ENCODE measurements around the gene CAMK4. TPM values are rescaled to one million over a fixed set of nuclear protein-coding genes. Genes with fewer than 3 reads are reported as not detected.

Gene CAMK4
- total RNA-seq, 1 experiment from 2014 or later: 10.2 TPM

- DNase-seq (ENCODE audit: low read depth, low spot score) (no peak), ATAC-seq (no peak)
- Histone ChIP-seq H3K79me2 (ENCODE audit: insufficient read depth, low read length) (no peaks in the 10 kb centered on the region), H3K4me1 (ENCODE audit: control insufficient read depth in 1 of 2, insufficient read depth in 2 of 2, low read length in 2 of 2) (peaks cover 0 to under 1% of the 10 kb centered on the region in 2 experiments; a peak in 2 of 4 replicates), H3K27ac (ENCODE audit: low read depth, low read length) (no peak overlapping the region), H3K27me3 (ENCODE audit: insufficient read depth, low read length) (no peaks in the 10 kb centered on the region), H3K9me3 (ENCODE audit: control insufficient read depth in 1 of 2, insufficient read depth in 1 of 2, low read depth in 1 of 2, low read length in 2 of 2) (no peaks in the 10 kb centered on the region), H2AFZ (ENCODE audit: low read depth, low read length, poor library complexity, severe bottlenecking) (no peak overlapping the region), H3K9ac (ENCODE audit: low read length) (no peak overlapping the region), H3K36me3 (ENCODE audit: control insufficient read depth in 1 of 2, insufficient read depth in 2 of 2, low read length in 2 of 2) (no peaks in the 10 kb centered on the region), H3K4me2 (ENCODE audit: low read length) (no peak overlapping the region), H3K4me3 (replicated peaks in 1 of 2; ENCODE audit: low read depth in 1 of 2, low read length in 2 of 2) (no peak overlapping the region), H4K20me1 (ENCODE audit: insufficient read depth) (no peaks in the 10 kb centered on the region), H3K9me2 (ENCODE audit: insufficient read depth) (no peaks in the 10 kb centered on the region)
- ChIA-PET CTCF (interaction anchor here (2.1 kb wide), 1 partner anchor 12 kb away, joined by 7 read pairs; no protein-coding TSS in a partner anchor), POLR2A (no interaction called here), RAD21 (ENCODE audit: low non-redundant PET in 1 of 2, low total read pairs in 2 of 2, uncharacterized antibody in 2 of 2, unreplicated experiment in 2 of 2) (no interaction called here)
- intact Hi-C loops (cut with micrococcal nuclease): no loop called here
- BruUV-seq (replicated peaks): no TSS peak
- TF ChIP-seq EZH2 (IDR thresholded peaks at IDR 0.05): no peak
- TF ChIP-seq JUND (IDR thresholded peaks at IDR 0.05): no peak
- TF ChIP-seq ATF3 (IDR thresholded peaks at IDR 0.05): no peak
- TF ChIP-seq YY1 (IDR thresholded peaks at IDR 0.05; ENCODE audit: extremely low read depth, insufficient replicate concordance, low read depth, low read length): no peak
- no peak for TF ChIP-seq SIN3A (IDR thresholded peaks at IDR 0.05; ENCODE audit: low read depth)
These were observed 42.3 kb downstream of the CAMK4 start for GRCh38 chr5:111266491-111266890.

- Histone ChIP-seq H3K4me1 (ENCODE audit: control insufficient read depth in 1 of 2, insufficient read depth in 2 of 2, low read length in 2 of 2) (no peaks in the 10 kb centered on the region), H3K9ac (ENCODE audit: low read length) (no peak overlapping the region), H3K4me2 (ENCODE audit: low read length) (no peak overlapping the region), H3K9me2 (ENCODE audit: insufficient read depth) (no peaks in the 10 kb centered on the region), H3K27ac (ENCODE audit: low read depth, low read length) (no peak overlapping the region), H3K27me3 (ENCODE audit: insufficient read depth, low read length) (no peaks in the 10 kb centered on the region), H3K79me2 (ENCODE audit: insufficient read depth, low read length) (no peaks in the 10 kb centered on the region), H3K36me3 (ENCODE audit: control insufficient read depth in 1 of 2, insufficient read depth in 2 of 2, low read length in 2 of 2) (no peaks in the 10 kb centered on the region), H4K20me1 (ENCODE audit: insufficient read depth) (no peaks in the 10 kb centered on the region), H2AFZ (ENCODE audit: low read depth, low read length, poor library complexity, severe bottlenecking) (no peak overlapping the region), H3K9me3 (ENCODE audit: control insufficient read depth in 1 of 2, insufficient read depth in 1 of 2, low read depth in 1 of 2, low read length in 2 of 2) (no peaks in the 10 kb centered on the region), H3K4me3 (replicated peaks in 1 of 2; ENCODE audit: low read depth in 1 of 2, low read length in 2 of 2) (no peak overlapping the region)
- ChIA-PET RAD21 (ENCODE audit: low non-redundant PET in 1 of 2, low total read pairs in 2 of 2, uncharacterized antibody in 2 of 2, unreplicated experiment in 2 of 2) (no interaction called here), POLR2A (no interaction called here), CTCF (no interaction called here)
- intact Hi-C loops (cut with micrococcal nuclease): no loop called here
- BruUV-seq (replicated peaks): no TSS peak
- DNase-seq (ENCODE audit: low read depth, low spot score) (no peak), ATAC-seq (no peak)
- TF ChIP-seq SP1 (IDR thresholded peaks at IDR 0.05; ENCODE audit: low read depth): no peak
- no peak for TF ChIP-seq ELF1 (IDR thresholded peaks at IDR 0.05; ENCODE audit: borderline replicate concordance, low read depth)
- no peak for TF ChIP-seq ATF3 (IDR thresholded peaks at IDR 0.05)
- TF ChIP-seq FOSL1 (IDR thresholded peaks at IDR 0.05; ENCODE audit: low read depth): no peak
- no peak for TF ChIP-seq POLR2A (IDR thresholded peaks at IDR 0.05; ENCODE audit: borderline replicate concordance, extremely low read depth, insufficient read depth, insufficient read length)
- TF ChIP-seq TCF7L2 (IDR thresholded peaks at IDR 0.05; ENCODE audit: borderline replicate concordance, extremely low read depth, insufficient read depth, insufficient read length): no peak
These were observed 44.1 kb downstream of the CAMK4 start for GRCh38 chr5:111268300-111268699.

Measured in HCT116 (cell line).